GM12878 (cell line): ENCODE results near the gene DCDC1. TPM values are rescaled to one million over a fixed set of nuclear protein-coding genes. Genes with fewer than 3 reads are reported as not detected.
A peak's percentile ranks its signal among the peaks of the same experiment; 100 is the strongest.

Experiments used
- ATAC-seq: fragments of 200-7000 bp; cut with Tn5 transposase; 3 replicates; pipeline ENCODE4 v1.9.1; 2020; ENCODE audit warnings: mild to moderate bottlenecking, moderate library complexity
- BruUV-seq: library from RNA; stranded (reverse); fragments of 400-500 nt; replicated peaks from 2 replicates; lab custom pipeline; 2021; lab: Mats Ljungman, UMichigan
- CTCF ChIA-PET: fragments of 300-600 bp; sonication (Branson Sonifier 250); formaldehyde crosslinking; extraction: SDS; loops from one replicate; lab custom pipeline; 2021; ENCODE audit warnings: inconsistent platforms; lab: Yijun Ruan, JAX
- POLR2A ChIA-PET: fragments of 350-600 bp; formaldehyde crosslinking; extraction: SDS; loops from one replicate; lab custom pipeline; 2021; ENCODE audit warnings: inconsistent platforms; lab: Charles Lee
- RAD21 ChIA-PET: fragments of 300-600 bp; sonication (Branson Sonifier 250); formaldehyde crosslinking; loops from one replicate; lab custom pipeline; 2023; ENCODE audit warnings: antibody characterized with exemption; ENCODE audit not compliant: unreplicated experiment; lab: Charles Lee
- SMC1A ChIA-PET: fragments of 300-600 bp; sonication (Branson Sonifier 250); formaldehyde crosslinking; loops from one replicate; lab custom pipeline; 2023; ENCODE audit not compliant: unreplicated experiment, uncharacterized antibody; lab: Charles Lee
- DNase-seq: peaks from one replicate; pipeline ENCODE4 v3.0.0-alpha.2; 2011; ENCODE audit warnings: low read depth, low spot score
- FAIRE-seq: peaks from 3 replicates; lab custom pipeline; 2011; peaks lifted over from hg19 to GRCh38; lab: Jason Lieb, UNC
- H2AFZ ChIP-seq: 2 replicates; pipeline ENCODE4 v1.6.0; 2011; ENCODE audit warnings: low read depth, low read length, control low read depth; ENCODE audit not compliant: control insufficient read depth
- H3K27ac ChIP-seq: 2 replicates; pipeline ENCODE4 v1.5.1; 2011; ENCODE audit warnings: control low read depth; ENCODE audit not compliant: control insufficient read depth, insufficient read depth
- H3K27me3 ChIP-seq, 2 experiments: replicated peaks in 1 of 2; 2 replicates each; pipeline versions ENCODE4 v1.6.0 to v1.6.1; 2011; ENCODE audit warnings: low read length in 1 of 2; ENCODE audit not compliant: control insufficient read depth in 2 of 2, insufficient read depth in 2 of 2
- H3K36me3 ChIP-seq, 2 experiments: 2 replicates each; pipeline ENCODE4 v1.5.1; 2011; ENCODE audit warnings: low read length in 1 of 2; ENCODE audit not compliant: control insufficient read depth in 2 of 2, insufficient read depth in 2 of 2
- H3K4me1 ChIP-seq: 2 replicates; pipeline ENCODE4 v1.6.1; 2011; ENCODE audit warnings: mild to moderate bottlenecking, low read length, moderate library complexity, mixed read lengths; ENCODE audit not compliant: control insufficient read depth, insufficient read depth
- H3K4me2 ChIP-seq: 2 replicates; pipeline ENCODE4 v1.6.0; 2011; ENCODE audit warnings: control low read depth; ENCODE audit not compliant: control insufficient read depth, insufficient read depth
- H3K4me3 ChIP-seq: fragments of 200-600 bp; sonication (generic); 2 replicates; pipeline ENCODE4 v1.5.1; 2016
- H3K79me2 ChIP-seq: 2 replicates; pipeline ENCODE4 v1.6.0; 2011; ENCODE audit warnings: low read length; ENCODE audit not compliant: control insufficient read depth, insufficient read depth
- H3K9ac ChIP-seq: 2 replicates; pipeline ENCODE4 v1.8.0; 2011; ENCODE audit warnings: low read length, control low read depth, mixed read lengths; ENCODE audit not compliant: control insufficient read depth, insufficient read depth
- H3K9me3 ChIP-seq: replicated peaks from 3 replicates; pipeline ENCODE4 v1.5.1; 2011; ENCODE audit warnings: mild to moderate bottlenecking, low read length; ENCODE audit not compliant: control insufficient read depth, insufficient read depth
- H4K20me1 ChIP-seq: 2 replicates; pipeline ENCODE4 v1.6.0; 2011; ENCODE audit not compliant: control insufficient read depth, insufficient read depth
- ASH2L ChIP-seq: fragments of 300-600, 200-600 bp; sonication (generic); IDR thresholded peaks from 2 replicates; pipeline ENCODE4 v1.6.1; 2017; ENCODE audit warnings: low read depth, mild to moderate bottlenecking, borderline replicate concordance
- BRCA1 ChIP-seq: IDR thresholded peaks from 2 replicates; pipeline ENCODE4 v1.6.1; 2011; ENCODE audit warnings: low read depth, low read length, improper control_type of control experiment
- CBFB ChIP-seq: IDR thresholded peaks from 2 replicates; pipeline ENCODE4 v1.6.1; 2016; ENCODE audit warnings: antibody characterized with exemption, low read depth
- CBX5 ChIP-seq: sonication (generic); IDR thresholded peaks from 2 replicates; pipeline ENCODE4 v1.6.1; 2016; ENCODE audit warnings: low read depth, moderate library complexity, mild to moderate bottlenecking, inconsistent platforms
- CHD4 ChIP-seq: fragments of 200-600 bp; sonication (generic); IDR thresholded peaks from 2 replicates; pipeline ENCODE4 v1.6.1; 2016; ENCODE audit warnings: mild to moderate bottlenecking
- FOXK2 ChIP-seq: fragments of 450-650 bp; IDR thresholded peaks from 2 replicates; pipeline ENCODE4 v1.6.1; 2017; ENCODE audit warnings: mild to moderate bottlenecking, moderate library complexity
- IRF4 ChIP-seq: IDR thresholded peaks from 2 replicates; pipeline ENCODE4 v1.6.1; 2011; ENCODE audit warnings: low read depth, low read length
- NFYA ChIP-seq: IDR thresholded peaks from 2 replicates; pipeline ENCODE4 v1.6.1; 2011; ENCODE audit warnings: low read depth, mild to moderate bottlenecking, low read length, improper control_type of control experiment, borderline replicate concordance
- PML ChIP-seq: IDR thresholded peaks from 2 replicates; pipeline ENCODE4 v1.6.1; 2012; ENCODE audit warnings: low read length, inconsistent platforms
- RUNX3 ChIP-seq: IDR thresholded peaks from 2 replicates; pipeline ENCODE4 v1.6.1; 2012; ENCODE audit warnings: low read length, inconsistent platforms
- SREBF1 ChIP-seq: IDR thresholded peaks from 2 replicates; pipeline ENCODE4 v1.6.1; 2012; ENCODE audit warnings: mild to moderate bottlenecking, low read length
- SRF ChIP-seq, 2 experiments: IDR thresholded peaks; 2 replicates each; pipeline ENCODE4 v1.6.1; 2011; ENCODE audit warnings: low read depth in 2 of 2, low read length in 2 of 2, mild to moderate bottlenecking in 1 of 2, moderate library complexity in 1 of 2
- TARDBP ChIP-seq: IDR thresholded peaks from 2 replicates; pipeline ENCODE4 v1.6.1; 2016; ENCODE audit warnings: borderline replicate concordance
- WGBS: methylation state at CpG from one replicate; pipeline ENCODE4 v1.1.6; 2016; ENCODE audit warnings: low lambda C conversion rate; ENCODE audit not compliant: insufficient replicate concordance, insufficient coverage; ENCODE audit errors: missing lambda C conversion rate; 5-methylcytosine and 5-hydroxymethylcytosine counted together
- in situ Hi-C: fragments of 300-500 bp; cut with MboI; formaldehyde crosslinking; loops from 9 replicates; pipeline ENCODE4 v1.14.3; 2018; ENCODE audit warnings: mixed read lengths
- intact Hi-C: fragments of 100-400 bp; cut with micrococcal nuclease; formaldehyde crosslinking; loops from one replicate; pipeline ENCODE4 v1.14.2; 2022; ENCODE audit not compliant: unreplicated experiment
- polyA plus RNA-seq, 11 experiments: library from polyadenylated mRNA; depleted of rRNA in 4 of 11; unstranded in 6 of 11; stranded (reverse) in 5 of 11; fragments of >200 nt; fragmentation: Nextera tagmentation in 4 of 11; fragmentation: Illumina TruSeq in 1 of 11; extraction: Ambion mirVana in 4 of 11; extraction: Trizol in 1 of 11; gene quantifications; 1 replicate in 1 of 11; 2 replicates in 10 of 11; pipeline versions ENCODE4 v1.2.1 to v1.2.3, GENCODE V29; 2011 to 2016; ENCODE audit warnings: inconsistent platforms in 2 of 11, missing spikeins in 2 of 11, low read depth in 1 of 11
- total RNA-seq, 4 experiments: library from RNA; depleted of rRNA in 3 of 4; stranded (reverse); fragments of >200 nt in 3 of 4; fragmentation: Illumina TruSeq in 1 of 4; extraction: Trizol in 1 of 4; gene quantifications; 2 replicates each; pipeline versions ENCODE4 v1.2.1 to v1.2.3, GENCODE V29; 2013 to 2021
- TF ChIP-seq, protein P1 (sequence below): fragments of 150-350 bp; IDR thresholded peaks from 2 replicates; pipeline ENCODE4 v1.6.1; 2014; ENCODE audit warnings: mild to moderate bottlenecking, low read depth, low read length
- TF ChIP-seq, protein P2 (sequence below): fragments of 150-350 bp; IDR thresholded peaks from 2 replicates; pipeline ENCODE4 v1.6.1; 2016; ENCODE audit warnings: low read depth, low read length

Gene DCDC1
- total and polyA plus RNA-seq, 10 of the 15 experiments (the other 5 are each of a cell fraction or from before 2014, with no cell fraction given) = not detected

DNA sequence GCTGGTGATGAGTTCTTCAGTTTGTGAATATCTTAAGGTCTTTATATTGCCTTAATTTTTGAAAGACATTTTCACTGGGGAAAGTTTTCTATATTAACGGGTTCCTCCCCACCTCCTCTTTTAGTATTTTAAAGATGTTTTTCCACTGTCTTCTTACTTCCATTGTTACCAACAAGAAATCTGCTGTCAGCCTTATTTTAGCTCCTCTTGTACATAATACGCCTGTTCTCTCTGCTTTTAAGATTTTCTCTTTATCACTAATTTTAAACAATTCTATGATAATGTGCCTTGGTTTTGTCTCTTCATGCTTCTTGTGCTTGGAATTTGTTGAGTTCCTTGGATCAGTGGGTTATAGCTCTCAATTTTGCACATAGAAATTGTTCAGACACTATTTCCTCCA, 280.4 kb downstream of the DCDC1 start:
- Histone ChIP-seq H2AFZ (no peak overlapping the region), H3K9me3 (no peaks in the 10 kb centered on the region; the same call in 2 of the 3 replicates), H3K79me2 (no peaks in the 10 kb centered on the region), H3K4me3 (no peak overlapping the region), H3K36me3 (no peaks in the 10 kb centered on the region), H3K4me2 (no peak overlapping the region), H3K4me1 (no peaks in the 10 kb centered on the region), H3K9ac (no peak overlapping the region), H3K27ac (no peak overlapping the region), H4K20me1 (no peaks in the 10 kb centered on the region)
- POLR2A ChIA-PET = no interaction called here
- intact Hi-C loops (no loop called here), in situ Hi-C loops (no loop called here)
- RAD21 ChIA-PET = no interaction called here
- ATAC-seq (no peak), FAIRE-seq (no peak), DNase-seq (no peak)
- CTCF ChIA-PET = no interaction called here
- SMC1A ChIA-PET = no interaction called here
- BruUV-seq = no TSS peak
- 60% methylated on average over 2 of the region's 2 CpGs for WGBS
- TF ChIP-seq PML = no peak
- TF ChIP-seq CBX5 = 0 out of 2 replicates have a peak, but pooled peaks have one; percentile 70
- TF ChIP-seq, protein P1, sequence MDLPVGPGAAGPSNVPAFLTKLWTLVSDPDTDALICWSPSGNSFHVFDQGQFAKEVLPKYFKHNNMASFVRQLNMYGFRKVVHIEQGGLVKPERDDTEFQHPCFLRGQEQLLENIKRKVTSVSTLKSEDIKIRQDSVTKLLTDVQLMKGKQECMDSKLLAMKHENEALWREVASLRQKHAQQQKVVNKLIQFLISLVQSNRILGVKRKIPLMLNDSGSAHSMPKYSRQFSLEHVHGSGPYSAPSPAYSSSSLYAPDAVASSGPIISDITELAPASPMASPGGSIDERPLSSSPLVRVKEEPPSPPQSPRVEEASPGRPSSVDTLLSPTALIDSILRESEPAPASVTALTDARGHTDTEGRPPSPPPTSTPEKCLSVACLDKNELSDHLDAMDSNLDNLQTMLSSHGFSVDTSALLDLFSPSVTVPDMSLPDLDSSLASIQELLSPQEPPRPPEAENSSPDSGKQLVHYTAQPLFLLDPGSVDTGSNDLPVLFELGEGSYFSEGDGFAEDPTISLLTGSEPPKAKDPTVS = no peak
- no peak for TF ChIP-seq FOXK2
- no peak for TF ChIP-seq BRCA1
- TF ChIP-seq, all 136 proteins: peak for 1
- no peaks in the 10 kb centered on the region for H3K27me3 ChIP-seq

DNA sequence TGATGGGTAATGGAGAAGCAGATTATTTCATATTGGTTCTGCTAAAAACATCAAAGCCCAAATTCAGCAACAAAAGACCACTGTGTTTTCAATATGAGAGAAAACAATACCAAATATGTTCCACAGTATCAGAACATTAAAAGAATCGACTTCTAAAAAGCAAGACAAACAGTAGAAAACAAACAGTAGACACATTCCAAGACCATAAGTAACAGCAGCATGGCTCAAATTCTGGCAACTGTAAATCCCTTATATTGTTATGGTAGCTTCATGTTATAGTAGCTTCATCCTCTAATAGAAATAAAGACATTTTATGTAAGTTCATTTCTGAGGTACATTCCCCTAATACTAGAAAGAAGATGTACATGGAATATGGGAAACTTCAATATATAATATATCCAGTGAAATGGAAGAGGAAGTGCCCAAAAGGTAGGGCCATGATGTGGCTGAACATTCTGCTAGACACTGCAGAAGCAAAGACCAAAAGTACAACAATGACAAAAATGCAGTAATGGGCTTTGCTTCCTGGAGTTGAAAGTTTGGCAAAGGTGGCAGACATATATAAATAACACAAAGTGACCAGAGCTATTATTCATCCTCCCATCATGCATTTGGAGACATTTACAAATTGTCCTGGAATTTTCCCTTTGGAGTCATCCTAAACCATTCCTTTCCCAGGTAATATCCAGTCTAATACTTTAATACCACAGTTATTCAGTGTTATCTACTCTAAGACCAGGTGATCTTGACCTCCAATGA, 299.9 kb downstream of the DCDC1 start:
- no peaks in the 10 kb centered on the region for H3K27me3 ChIP-seq
- ChIA-PET SMC1A (no interaction called here), RAD21 (no interaction called here), POLR2A (no interaction called here), CTCF (no interaction called here)
- no peak overlapping the region for H2AFZ ChIP-seq
- in situ Hi-C loops = no loop called here
- no peaks in the 10 kb centered on the region for H3K9me3 ChIP-seq
- no peak overlapping the region for H3K4me2 ChIP-seq
- no peak overlapping the region for H3K4me3 ChIP-seq
- intact Hi-C loops = no loop called here
- DNase-seq = no peak
- no peaks in the 10 kb centered on the region for H3K36me3 ChIP-seq
- no peak overlapping the region for H3K27ac ChIP-seq
- H3K4me1 ChIP-seq = no peaks in the 10 kb centered on the region
- no peak for FAIRE-seq
- ATAC-seq = no peak
- no peaks in the 10 kb centered on the region for H4K20me1 ChIP-seq
- 0% methylated on average over 1 of the region's 1 CpG for WGBS
- no peaks in the 10 kb centered on the region for H3K79me2 ChIP-seq
- no TSS peak for BruUV-seq
- H3K9ac ChIP-seq = no peak overlapping the region
- TF ChIP-seq IRF4 = no peak
- TF ChIP-seq ASH2L = no peak
- no peak for TF ChIP-seq SRF (IDR thresholded peaks at IDR 0.05; ENCODE audit: low read depth in 2 of 2, low read length in 2 of 2)
- no peak for TF ChIP-seq NFYA
- TF ChIP-seq, protein P2, sequence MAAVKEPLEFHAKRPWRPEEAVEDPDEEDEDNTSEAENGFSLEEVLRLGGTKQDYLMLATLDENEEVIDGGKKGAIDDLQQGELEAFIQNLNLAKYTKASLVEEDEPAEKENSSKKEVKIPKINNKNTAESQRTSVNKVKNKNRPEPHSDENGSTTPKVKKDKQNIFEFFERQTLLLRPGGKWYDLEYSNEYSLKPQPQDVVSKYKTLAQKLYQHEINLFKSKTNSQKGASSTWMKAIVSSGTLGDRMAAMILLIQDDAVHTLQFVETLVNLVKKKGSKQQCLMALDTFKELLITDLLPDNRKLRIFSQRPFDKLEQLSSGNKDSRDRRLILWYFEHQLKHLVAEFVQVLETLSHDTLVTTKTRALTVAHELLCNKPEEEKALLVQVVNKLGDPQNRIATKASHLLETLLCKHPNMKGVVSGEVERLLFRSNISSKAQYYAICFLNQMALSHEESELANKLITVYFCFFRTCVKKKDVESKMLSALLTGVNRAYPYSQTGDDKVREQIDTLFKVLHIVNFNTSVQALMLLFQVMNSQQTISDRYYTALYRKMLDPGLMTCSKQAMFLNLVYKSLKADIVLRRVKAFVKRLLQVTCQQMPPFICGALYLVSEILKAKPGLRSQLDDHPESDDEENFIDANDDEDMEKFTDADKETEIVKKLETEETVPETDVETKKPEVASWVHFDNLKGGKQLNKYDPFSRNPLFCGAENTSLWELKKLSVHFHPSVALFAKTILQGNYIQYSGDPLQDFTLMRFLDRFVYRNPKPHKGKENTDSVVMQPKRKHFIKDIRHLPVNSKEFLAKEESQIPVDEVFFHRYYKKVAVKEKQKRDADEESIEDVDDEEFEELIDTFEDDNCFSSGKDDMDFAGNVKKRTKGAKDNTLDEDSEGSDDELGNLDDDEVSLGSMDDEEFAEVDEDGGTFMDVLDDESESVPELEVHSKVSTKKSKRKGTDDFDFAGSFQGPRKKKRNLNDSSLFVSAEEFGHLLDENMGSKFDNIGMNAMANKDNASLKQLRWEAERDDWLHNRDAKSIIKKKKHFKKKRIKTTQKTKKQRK = no peak
- TF ChIP-seq CBFB = no peak
- no peak for TF ChIP-seq SREBF1
- TF ChIP-seq RUNX3 = no peak
- no peak for TF ChIP-seq CHD4
- no peak for TF ChIP-seq TARDBP
